ENCODE results near the gene CHL1.
A peak's percentile ranks its signal among the peaks of the same experiment; 100 is the strongest.

Gene CHL1

DNA sequence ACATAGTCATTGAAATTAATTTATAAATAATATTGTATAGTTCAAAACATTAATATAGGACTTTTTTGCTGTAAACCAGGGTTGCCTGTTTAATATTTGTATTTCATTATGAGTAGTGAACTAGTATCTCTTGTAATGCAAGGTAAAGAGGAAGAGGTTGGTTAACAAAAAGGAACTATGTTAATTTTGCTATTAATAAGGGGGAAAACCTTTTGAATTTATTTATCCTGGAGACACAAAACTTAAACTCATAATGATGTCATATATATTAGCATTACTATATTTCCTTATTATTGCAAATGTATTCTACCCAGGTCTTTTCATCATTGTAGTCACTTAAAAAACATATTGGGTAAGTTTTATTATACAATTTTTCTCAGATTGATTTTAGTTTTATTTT is 94.5 kb downstream of the CHL1 start:
- Histone ChIP-seq H3K79me1 (ENCODE audit: low read length) (no peaks in the 10 kb centered on the region), H4K8ac (ENCODE audit: low read depth, low read length) (no peak overlapping the region), H3K27me3 (ENCODE audit: insufficient read depth, low read length, poor library complexity) (no peaks in the 10 kb centered on the region), H3K4me2 (ENCODE audit: low read length) (no peak overlapping the region), H3K18ac (ENCODE audit: low read length) (no peak overlapping the region), H3K4me3 (ENCODE audit: low read length) (no peak overlapping the region), H2BK5ac (ENCODE audit: low read length) (no peak overlapping the region), H2BK15ac (replicated peaks; ENCODE audit: low read depth) (no peak overlapping the region), H3K56ac (ENCODE audit: low read length) (no peak overlapping the region), H4K5ac (ENCODE audit: low read length) (no peak overlapping the region), H2BK120ac (ENCODE audit: low read depth, low read length) (no peak overlapping the region), H3K4ac (ENCODE audit: low read depth, low read length) (no peak overlapping the region), H3K36me3 (ENCODE audit: control insufficient read depth, insufficient read depth, low read length) (no peaks in the 10 kb centered on the region), H3K79me2 (ENCODE audit: control insufficient read depth, insufficient read depth, low read length) (no peaks in the 10 kb centered on the region), H3K4me1 (ENCODE audit: control insufficient read depth, low read depth, low read length) (no peaks in the 10 kb centered on the region), H3K27ac (ENCODE audit: low read depth, low read length) (no peak overlapping the region), H3K9ac (ENCODE audit: low read length) (no peak overlapping the region), H2AK5ac (ENCODE audit: low read length) (no peak overlapping the region), H3K23ac (ENCODE audit: low read length) (no peak overlapping the region)
- DNase-seq, result no peak

DNA sequence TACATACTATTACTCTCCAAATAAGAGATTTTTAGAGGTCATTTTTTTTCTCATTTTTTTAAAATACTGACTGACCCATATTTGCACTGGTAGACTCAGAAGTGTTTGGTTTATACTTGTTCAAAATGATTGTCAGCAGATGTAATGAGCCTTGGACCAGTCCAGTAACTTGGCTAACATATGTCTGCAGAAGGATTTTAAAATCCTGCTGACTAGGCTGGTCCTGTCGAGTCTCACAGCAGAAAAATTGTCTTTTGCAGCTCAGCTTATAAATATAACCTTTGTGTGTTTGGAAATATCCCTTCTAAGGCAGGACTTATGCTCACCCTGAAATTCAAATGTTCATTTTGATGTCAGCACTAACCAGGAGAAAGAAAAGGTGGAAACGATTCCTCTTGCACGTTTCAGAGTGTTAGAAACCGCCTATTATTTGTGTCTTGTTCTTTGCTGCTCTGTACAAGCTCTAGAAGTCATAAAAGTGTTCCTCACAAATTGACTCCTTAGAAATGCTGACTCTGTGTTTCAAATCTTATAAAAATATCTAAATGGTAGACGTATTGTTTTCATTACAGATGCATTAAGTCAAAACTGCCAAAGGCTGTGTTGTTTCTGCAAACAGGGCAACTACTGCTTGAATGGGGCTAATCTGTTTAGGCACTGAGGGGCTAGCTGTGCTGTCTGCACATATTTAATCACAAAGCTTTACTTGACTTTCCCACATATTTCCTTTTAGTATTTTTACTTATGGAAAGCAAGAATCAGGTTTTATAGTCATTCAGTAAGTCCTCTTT is 95.3 kb downstream of the CHL1 start:
- Histone ChIP-seq H3K9ac (ENCODE audit: low read length) (no peak overlapping the region), H2BK120ac (ENCODE audit: low read depth, low read length) (no peak overlapping the region), H3K4me3 (ENCODE audit: low read length) (no peak overlapping the region), H2BK15ac (replicated peaks; ENCODE audit: low read depth) (no peak overlapping the region), H3K4me2 (ENCODE audit: low read length) (no peak overlapping the region), H2AK5ac (ENCODE audit: low read length) (no peak overlapping the region), H3K79me2 (ENCODE audit: control insufficient read depth, insufficient read depth, low read length) (no peaks in the 10 kb centered on the region), H3K27ac (ENCODE audit: low read depth, low read length) (no peak overlapping the region), H4K5ac (ENCODE audit: low read length) (no peak overlapping the region), H3K18ac (ENCODE audit: low read length) (no peak overlapping the region), H3K79me1 (ENCODE audit: low read length) (no peaks in the 10 kb centered on the region), H3K27me3 (ENCODE audit: insufficient read depth, low read length, poor library complexity) (no peaks in the 10 kb centered on the region), H2BK5ac (ENCODE audit: low read length) (no peak overlapping the region), H3K56ac (ENCODE audit: low read length) (no peak overlapping the region), H3K4ac (ENCODE audit: low read depth, low read length) (no peak overlapping the region), H3K36me3 (ENCODE audit: control insufficient read depth, insufficient read depth, low read length) (no peaks in the 10 kb centered on the region), H4K8ac (ENCODE audit: low read depth, low read length) (no peak overlapping the region), H3K4me1 (ENCODE audit: control insufficient read depth, low read depth, low read length) (no peaks in the 10 kb centered on the region), H3K23ac (ENCODE audit: low read length) (no peak overlapping the region)
- DNase-seq, result no peak
- no CpG with 5 or more reads among the region's 5 CpGs for WGBS (ENCODE audit: extremely low coverage, insufficient coverage, low lambda C conversion rate)

DNA sequence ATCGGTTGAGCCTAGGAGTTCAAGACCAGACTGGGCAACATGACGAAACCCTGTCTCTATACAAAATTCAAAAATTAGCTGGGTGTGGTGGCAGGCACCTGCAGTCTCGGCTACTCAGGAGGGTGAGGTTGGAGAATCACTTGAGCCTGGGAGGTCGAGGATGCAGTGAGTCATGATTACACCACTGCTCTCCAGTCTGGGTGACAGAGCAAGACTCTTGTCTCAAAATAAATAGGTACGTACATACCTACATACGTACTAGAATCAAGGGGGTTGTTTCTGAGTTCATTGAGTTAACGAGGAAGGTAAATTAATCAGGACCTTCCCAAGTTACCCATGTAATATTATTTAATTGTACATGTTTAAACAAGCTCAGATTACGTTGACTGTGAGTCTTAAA is 97.5 kb downstream of the CHL1 start:
- Histone ChIP-seq H3K18ac (ENCODE audit: low read length) (no peak overlapping the region), H3K36me3 (ENCODE audit: control insufficient read depth, insufficient read depth, low read length) (no peaks in the 10 kb centered on the region), H3K56ac (ENCODE audit: low read length) (no peak overlapping the region), H2BK120ac (ENCODE audit: low read depth, low read length) (no peak overlapping the region), H2BK5ac (ENCODE audit: low read length) (no peak overlapping the region), H3K27ac (ENCODE audit: low read depth, low read length) (no peak overlapping the region), H3K4me2 (ENCODE audit: low read length) (no peak overlapping the region), H4K5ac (ENCODE audit: low read length) (no peak overlapping the region), H3K4me1 (ENCODE audit: control insufficient read depth, low read depth, low read length) (no peaks in the 10 kb centered on the region), H3K9ac (ENCODE audit: low read length) (no peak overlapping the region), H3K23ac (ENCODE audit: low read length) (no peak overlapping the region), H2AK5ac (ENCODE audit: low read length) (no peak overlapping the region), H4K8ac (ENCODE audit: low read depth, low read length) (no peak overlapping the region), H3K79me1 (ENCODE audit: low read length) (no peaks in the 10 kb centered on the region), H3K79me2 (ENCODE audit: control insufficient read depth, insufficient read depth, low read length) (no peaks in the 10 kb centered on the region), H2BK15ac (replicated peaks; ENCODE audit: low read depth) (no peak overlapping the region), H3K4me3 (ENCODE audit: low read length) (no peak overlapping the region), H3K4ac (ENCODE audit: low read depth, low read length) (no peak overlapping the region), H3K27me3 (ENCODE audit: insufficient read depth, low read length, poor library complexity) (no peaks in the 10 kb centered on the region)
- WGBS (ENCODE audit: extremely low coverage, insufficient coverage, low lambda C conversion rate), result no CpG with 5 or more reads among the region's 8 CpGs
- no peak for DNase-seq

DNA sequence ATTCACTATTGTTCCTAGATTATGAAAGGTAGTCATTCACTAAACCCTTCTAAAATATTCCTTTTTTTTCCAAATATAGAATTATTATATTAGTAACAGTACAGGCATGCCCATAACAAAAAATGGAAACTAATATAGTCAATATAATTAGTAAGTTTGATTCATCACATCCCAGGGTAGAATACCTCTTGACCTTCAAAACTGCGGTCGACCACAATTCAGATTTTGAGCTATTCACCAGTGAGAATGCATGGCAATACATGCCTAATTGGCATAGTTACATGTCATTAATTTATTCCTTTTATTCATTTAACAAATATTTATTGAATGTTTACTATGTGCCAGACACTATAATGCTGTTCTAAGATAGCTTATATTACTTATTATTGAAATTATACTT is 98.0 kb downstream of the CHL1 start:
- no peaks in the 10 kb centered on the region for H3K36me3 ChIP-seq (ENCODE audit: control insufficient read depth, insufficient read depth, low read length)
- H2BK120ac ChIP-seq (ENCODE audit: low read depth, low read length), result no peak overlapping the region
- no peak for DNase-seq
- H3K4me3 ChIP-seq (ENCODE audit: low read length), result no peak overlapping the region
- WGBS (ENCODE audit: extremely low coverage, insufficient coverage, low lambda C conversion rate), result no CpG with 5 or more reads among the region's 2 CpGs
- no peak overlapping the region for H3K23ac ChIP-seq (ENCODE audit: low read length)
- no peak overlapping the region for H3K4me2 ChIP-seq (ENCODE audit: low read length)
- H3K27ac ChIP-seq (ENCODE audit: low read depth, low read length), result no peak overlapping the region
- no peak overlapping the region for H3K9ac ChIP-seq (ENCODE audit: low read length)
- H3K18ac ChIP-seq (ENCODE audit: low read length), result no peak overlapping the region
- no peak overlapping the region for H3K4ac ChIP-seq (ENCODE audit: low read depth, low read length)
- H4K5ac ChIP-seq (ENCODE audit: low read length), result no peak overlapping the region
- H2BK5ac ChIP-seq (ENCODE audit: low read length), result no peak overlapping the region
- no peak overlapping the region for H3K56ac ChIP-seq (ENCODE audit: low read length)
- no peaks in the 10 kb centered on the region for H3K4me1 ChIP-seq (ENCODE audit: control insufficient read depth, low read depth, low read length)
- H2AK5ac ChIP-seq (ENCODE audit: low read length), result no peak overlapping the region
- no peaks in the 10 kb centered on the region for H3K79me2 ChIP-seq (ENCODE audit: control insufficient read depth, insufficient read depth, low read length)
- H3K79me1 ChIP-seq (ENCODE audit: low read length), result no peaks in the 10 kb centered on the region
- H2BK15ac ChIP-seq (replicated peaks; ENCODE audit: low read depth), result no peak overlapping the region
- H3K27me3 ChIP-seq (ENCODE audit: insufficient read depth, low read length, poor library complexity), result no peaks in the 10 kb centered on the region
- H4K8ac ChIP-seq (ENCODE audit: low read depth, low read length), result no peak overlapping the region

DNA sequence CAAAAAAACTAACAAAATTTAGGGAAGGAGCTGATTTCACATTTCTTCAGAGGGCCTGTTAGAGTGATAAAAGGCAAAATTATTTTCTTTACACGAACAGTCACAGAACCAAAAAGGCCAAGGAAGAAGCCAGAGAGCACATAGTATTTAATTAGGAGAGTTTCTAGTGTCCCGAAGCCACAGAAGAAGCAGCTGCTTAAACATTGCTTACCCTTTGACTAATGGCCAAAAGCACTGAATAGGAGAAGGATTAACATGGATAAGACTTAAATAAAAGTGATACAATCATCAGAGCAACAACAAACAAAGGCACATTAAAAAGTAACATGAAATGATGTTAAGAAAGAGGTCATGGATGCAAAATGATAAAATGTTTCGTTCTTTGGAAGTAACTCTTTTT is 98.6 kb downstream of the CHL1 start:
- no peaks in the 10 kb centered on the region for H3K79me2 ChIP-seq (ENCODE audit: control insufficient read depth, insufficient read depth, low read length)
- no peak for DNase-seq
- no peak overlapping the region for H3K23ac ChIP-seq (ENCODE audit: low read length)
- no peaks in the 10 kb centered on the region for H3K4me1 ChIP-seq (ENCODE audit: control insufficient read depth, low read depth, low read length)
- no peak overlapping the region for H4K5ac ChIP-seq (ENCODE audit: low read length)
- H3K79me1 ChIP-seq (ENCODE audit: low read length), result no peaks in the 10 kb centered on the region
- no peaks in the 10 kb centered on the region for H3K36me3 ChIP-seq (ENCODE audit: control insufficient read depth, insufficient read depth, low read length)
- H2BK5ac ChIP-seq (ENCODE audit: low read length), result no peak overlapping the region
- H3K18ac ChIP-seq (ENCODE audit: low read length), result no peak overlapping the region
- no peak overlapping the region for H3K4me3 ChIP-seq (ENCODE audit: low read length)
- no peak overlapping the region for H3K4me2 ChIP-seq (ENCODE audit: low read length)
- no peak overlapping the region for H2BK120ac ChIP-seq (ENCODE audit: low read depth, low read length)
- no peak overlapping the region for H2AK5ac ChIP-seq (ENCODE audit: low read length)
- H3K9ac ChIP-seq (ENCODE audit: low read length), result no peak overlapping the region
- H3K27me3 ChIP-seq (ENCODE audit: insufficient read depth, low read length, poor library complexity), result no peaks in the 10 kb centered on the region
- WGBS (ENCODE audit: extremely low coverage, insufficient coverage, low lambda C conversion rate), result no CpG with 5 or more reads among the region's 3 CpGs
- no peak overlapping the region for H4K8ac ChIP-seq (ENCODE audit: low read depth, low read length)
- no peak overlapping the region for H3K4ac ChIP-seq (ENCODE audit: low read depth, low read length)
- H3K27ac ChIP-seq (ENCODE audit: low read depth, low read length), result no peak overlapping the region
- no peak overlapping the region for H2BK15ac ChIP-seq (replicated peaks; ENCODE audit: low read depth)
- no peak overlapping the region for H3K56ac ChIP-seq (ENCODE audit: low read length)

DNA sequence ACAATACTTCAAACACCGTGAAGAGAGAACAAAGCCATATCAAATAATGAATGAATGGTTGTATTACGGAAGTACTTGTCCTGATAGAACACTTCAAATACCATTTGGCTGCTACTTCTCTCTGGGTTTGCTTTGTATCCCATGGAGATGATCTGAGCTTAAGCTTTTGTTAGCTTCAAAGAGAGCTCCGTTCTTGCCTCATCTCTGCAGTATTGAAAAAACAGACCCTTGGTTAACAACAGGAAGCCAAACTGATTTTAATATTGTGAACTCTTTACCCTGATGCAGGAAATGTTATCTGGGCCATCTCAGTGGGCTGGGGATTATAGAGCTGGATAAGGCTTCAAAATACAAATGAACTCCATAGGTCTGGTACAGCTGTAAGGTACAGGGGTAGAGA is 101.0 kb downstream of the CHL1 start:
- Histone ChIP-seq H4K8ac (ENCODE audit: low read depth, low read length) (no peak overlapping the region), H3K36me3 (ENCODE audit: control insufficient read depth, insufficient read depth, low read length) (no peaks in the 10 kb centered on the region), H2BK5ac (ENCODE audit: low read length) (no peak overlapping the region), H3K56ac (ENCODE audit: low read length) (no peak overlapping the region), H3K4me1 (ENCODE audit: control insufficient read depth, low read depth, low read length) (no peaks in the 10 kb centered on the region), H3K4ac (ENCODE audit: low read depth, low read length) (no peak overlapping the region), H3K23ac (ENCODE audit: low read length) (no peak overlapping the region), H3K18ac (ENCODE audit: low read length) (no peak overlapping the region), H3K27me3 (ENCODE audit: insufficient read depth, low read length, poor library complexity) (no peaks in the 10 kb centered on the region), H2BK15ac (replicated peaks; ENCODE audit: low read depth) (no peak overlapping the region), H2AK5ac (ENCODE audit: low read length) (no peak overlapping the region), H3K79me1 (ENCODE audit: low read length) (no peaks in the 10 kb centered on the region), H3K4me3 (ENCODE audit: low read length) (no peak overlapping the region), H3K4me2 (ENCODE audit: low read length) (no peak overlapping the region), H4K5ac (ENCODE audit: low read length) (no peak overlapping the region), H3K27ac (ENCODE audit: low read depth, low read length) (no peak overlapping the region), H2BK120ac (ENCODE audit: low read depth, low read length) (no peak overlapping the region), H3K9ac (ENCODE audit: low read length) (no peak overlapping the region), H3K79me2 (ENCODE audit: control insufficient read depth, insufficient read depth, low read length) (no peaks in the 10 kb centered on the region)
- no CpG with 5 or more reads among the region's 3 CpGs for WGBS (ENCODE audit: extremely low coverage, insufficient coverage, low lambda C conversion rate)
- DNase-seq, result peak; percentile 34

All from mesendoderm (in vitro differentiated cells).